Measurements from ENCODE around the gene ZDHHC19. TPM values are rescaled to one million over a fixed set of nuclear protein-coding genes. Genes with fewer than 3 reads are reported as not detected.

Gene ZDHHC19
- total RNA-seq, 2 experiments from 2014 or later: not detected

DNA sequence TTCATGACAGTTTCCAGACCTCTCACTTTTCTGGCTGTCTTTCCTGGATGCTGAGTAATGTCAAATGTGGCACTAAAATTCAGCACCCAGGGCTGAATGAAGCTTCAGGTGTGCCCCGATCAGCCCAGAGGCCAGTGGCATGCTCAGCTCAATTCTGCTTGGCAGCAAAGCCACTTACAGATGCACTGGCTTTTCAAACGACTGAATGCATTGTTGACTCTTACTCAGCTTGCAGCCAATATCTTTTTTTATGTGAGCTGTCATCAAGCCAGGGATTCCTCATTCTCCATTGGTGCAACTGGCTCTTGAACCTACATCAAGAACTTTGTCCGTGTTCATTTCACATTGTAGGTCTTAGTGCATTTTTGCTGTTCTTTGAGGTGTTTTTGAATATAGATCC, 60.7 kb downstream of the ZDHHC19 start:
- intact Hi-C loops (cut with DNase I, micrococcal nuclease): no loop called here
- no peaks in the 10 kb centered on the region for H3K4me1 Mint-ChIP-seq (ENCODE audit: low read depth)
- no peak overlapping the region for H3K4me3 ChIP-seq (ENCODE audit: low read length)
- DNase-seq (no peak), ATAC-seq (ENCODE audit: poor library complexity) (no peak)
- H3K4me1 ChIP-seq (ENCODE audit: insufficient read depth, low read length): no peaks in the 10 kb centered on the region
- no peak for TF ChIP-seq CTCF (IDR thresholded peaks at IDR 0.05)
- no peak overlapping the region for H3K27ac ChIP-seq (ENCODE audit: low read depth in 1 of 2, low read length in 2 of 2)
- H3K4me3 Mint-ChIP-seq: no peak overlapping the region
- ChIA-PET CTCF (no interaction called here), POLR2A (no interaction called here)
- no peaks in the 10 kb centered on the region for H3K36me3 Mint-ChIP-seq (ENCODE audit: low read depth)
- H3K27me3 Mint-ChIP-seq: no peaks in the 10 kb centered on the region
- H3K27ac Mint-ChIP-seq: no peak overlapping the region
- H3K36me3 ChIP-seq (ENCODE audit: insufficient read depth, low read length): no peaks in the 10 kb centered on the region
- H3K9me3 ChIP-seq (ENCODE audit: control insufficient read depth in 1 of 2, insufficient read depth in 1 of 2, low read length in 2 of 2): peaks cover 0 to 9% of the 10 kb centered on the region in 2 experiments
- H3K27me3 ChIP-seq (ENCODE audit: control insufficient read depth in 1 of 2, insufficient read depth in 2 of 2, low read length in 2 of 2): no peaks in the 10 kb centered on the region
- H3K9me3 Mint-ChIP-seq: no peaks in the 10 kb centered on the region

DNA sequence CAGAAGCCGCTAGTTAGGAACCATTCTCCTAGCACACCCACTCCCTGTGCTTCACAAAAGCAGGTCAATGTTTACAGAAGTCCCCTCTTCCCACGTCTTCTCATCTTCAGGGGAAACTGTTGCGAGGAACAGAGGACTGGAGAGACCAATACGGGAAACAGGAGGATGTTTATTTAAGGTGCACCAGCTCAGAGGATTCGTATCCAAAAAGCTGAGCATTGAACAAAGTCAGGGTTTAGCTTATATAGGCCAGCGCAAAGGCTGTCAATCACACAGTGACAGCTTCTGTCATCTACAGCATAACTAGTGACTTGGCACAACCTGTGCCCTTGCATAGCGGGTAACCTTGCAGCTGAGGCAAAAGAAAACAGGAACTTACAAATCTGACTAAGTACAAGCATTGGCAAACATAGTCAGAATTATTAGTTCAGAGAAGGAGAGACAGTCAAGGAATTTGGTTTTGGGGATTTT, 61.3 kb downstream of the ZDHHC19 start:
- ATAC-seq (ENCODE audit: poor library complexity): no peak
- CTCF ChIA-PET: no interaction called here

GRCh38 chr3:196149375-196149774, 61.8 kb downstream of the ZDHHC19 start:
- no peak overlapping the region for H3K4me3 Mint-ChIP-seq
- H3K36me3 Mint-ChIP-seq (ENCODE audit: low read depth): no peaks in the 10 kb centered on the region
- intact Hi-C loops (cut with DNase I, micrococcal nuclease): no loop called here
- no peak overlapping the region for H3K4me3 ChIP-seq (ENCODE audit: low read length)
- no peak overlapping the region for H3K27ac ChIP-seq (ENCODE audit: low read depth in 1 of 2, low read length in 2 of 2)
- POLR2A ChIA-PET: no interaction called here
- no peaks in the 10 kb centered on the region for H3K27me3 ChIP-seq (ENCODE audit: control insufficient read depth in 1 of 2, insufficient read depth in 2 of 2, low read length in 2 of 2)
- TF ChIP-seq CTCF (IDR thresholded peaks at IDR 0.05): no peak
- peaks cover 0 to 9% of the 10 kb centered on the region in 2 experiments for H3K9me3 ChIP-seq (ENCODE audit: control insufficient read depth in 1 of 2, insufficient read depth in 1 of 2, low read length in 2 of 2)
- CTCF ChIA-PET: no interaction called here
- no peaks in the 10 kb centered on the region for H3K9me3 Mint-ChIP-seq
- ATAC-seq (ENCODE audit: poor library complexity): no peak
- DNase-seq: no peak
- H3K27ac Mint-ChIP-seq: no peak overlapping the region
- H3K36me3 ChIP-seq (ENCODE audit: insufficient read depth, low read length): no peaks in the 10 kb centered on the region
- H3K4me1 Mint-ChIP-seq (ENCODE audit: low read depth): no peaks in the 10 kb centered on the region
- H3K27me3 Mint-ChIP-seq: no peaks in the 10 kb centered on the region
- H3K4me1 ChIP-seq (ENCODE audit: insufficient read depth, low read length): peaks cover 4% of the 10 kb centered on the region

More for the DNA sequence above, 61.3 kb downstream of the ZDHHC19 start:
- H3K27ac Mint-ChIP-seq: no peak overlapping the region
- H3K4me1 Mint-ChIP-seq (ENCODE audit: low read depth): no peaks in the 10 kb centered on the region
- Histone ChIP-seq H3K4me1 (ENCODE audit: insufficient read depth, low read length) (peaks cover under 1% of the 10 kb centered on the region), H3K36me3 (ENCODE audit: insufficient read depth, low read length) (no peaks in the 10 kb centered on the region), H3K27ac (ENCODE audit: low read depth in 1 of 2, low read length in 2 of 2) (no peak overlapping the region), H3K4me3 (ENCODE audit: low read length) (no peak overlapping the region), H3K9me3 (ENCODE audit: control insufficient read depth in 1 of 2, insufficient read depth in 1 of 2, low read length in 2 of 2) (peaks cover 0 to 9% of the 10 kb centered on the region in 2 experiments), H3K27me3 (ENCODE audit: control insufficient read depth in 1 of 2, insufficient read depth in 2 of 2, low read length in 2 of 2) (no peaks in the 10 kb centered on the region)
- intact Hi-C loops (cut with DNase I, micrococcal nuclease): no loop called here
- no peaks in the 10 kb centered on the region for H3K36me3 Mint-ChIP-seq (ENCODE audit: low read depth)
- H3K9me3 Mint-ChIP-seq: no peaks in the 10 kb centered on the region
- no peak for TF ChIP-seq CTCF (IDR thresholded peaks at IDR 0.05)
- DNase-seq: peak in 1 of 14 experiments; percentile 30
- H3K27me3 Mint-ChIP-seq: no peaks in the 10 kb centered on the region
- H3K4me3 Mint-ChIP-seq: no peak overlapping the region
- POLR2A ChIA-PET: no interaction called here

Other genes starting within 250 kb of the ZDHHC19 start
- 100 to 1,000 TPM; 154 to 159 TPM for gene TFRC, start 129.3 kb downstream of the ZDHHC19 start, total RNA-seq
- gene SLC51A, start 5.1 kb upstream of the ZDHHC19 start, total RNA-seq: not detected
- gene PCYT1A, start 76.3 kb upstream of the ZDHHC19 start, total RNA-seq: 10 to 100 TPM; 49.8 to 54.7 TPM
- 1 to 10 TPM; 4.5 to 4.6 TPM for gene DYNLT2B, start 106.8 kb upstream of the ZDHHC19 start, total RNA-seq
- gene TM4SF19, start 127.0 kb upstream of the ZDHHC19 start, total RNA-seq: not detected
- gene UBXN7, start 221.0 kb upstream of the ZDHHC19 start, total RNA-seq: 10 to 100 TPM; 75.3 to 83.6 TPM

All from CD4-positive, alpha-beta T cell (primary cell).